IMR-90 (cell line): ENCODE results near the gene OR51M1. TPM values are rescaled to one million over a fixed set of nuclear protein-coding genes. Genes with fewer than 3 reads are reported as not detected.

Experiments
- ATAC-seq: fragments of 200-7000 bp; cut with Tn5 transposase; 2 replicates; pipeline ENCODE4 v1.9.1; 2020; ENCODE audit warnings: low read depth, mild to moderate bottlenecking, moderate library complexity
- BruUV-seq: library from RNA; stranded (reverse); fragments of 400-500 nt; replicated peaks from 2 replicates; lab custom pipeline; 2021; lab: Mats Ljungman, UMichigan
- CTCF ChIA-PET: fragments of 300-600 bp; formaldehyde crosslinking; extraction: SDS; loops from one replicate; lab custom pipeline; 2021; ENCODE audit warnings: antibody characterized with exemption; lab: Yijun Ruan, JAX
- POLR2A ChIA-PET: fragments of 300-600 bp; sonication (Branson Sonifier 250); formaldehyde crosslinking; loops from one replicate; lab custom pipeline; 2022; ENCODE audit warnings: antibody characterized with exemption; ENCODE audit not compliant: unreplicated experiment; lab: Charles Lee
- DNase-seq: peaks from one replicate; pipeline ENCODE4 v3.0.0; 2013
- H2AFZ ChIP-seq: replicated peaks from 2 replicates; pipeline ENCODE3; 2013; ENCODE audit warnings: low read length, mild to moderate bottlenecking; ENCODE audit not compliant: poor library complexity
- H2AK5ac ChIP-seq: 2 replicates; pipeline ENCODE4 v1.6.1; 2013; ENCODE audit warnings: low read depth, low read length, inconsistent platforms
- H2AK9ac ChIP-seq: replicated peaks from 2 replicates; pipeline ENCODE3; 2013; ENCODE audit warnings: mild to moderate bottlenecking, low read depth, low read length, moderate library complexity; ENCODE audit not compliant: poor library complexity
- H2BK120ac ChIP-seq: 2 replicates; pipeline ENCODE4 v1.6.1; 2013; ENCODE audit warnings: low read depth, low read length, inconsistent platforms
- H2BK15ac ChIP-seq: 3 replicates; pipeline ENCODE4 v1.6.1; 2013; ENCODE audit warnings: low read depth, low read length, inconsistent platforms
- H2BK20ac ChIP-seq: 2 replicates; pipeline ENCODE4 v1.6.1; 2013; ENCODE audit warnings: low read depth, mild to moderate bottlenecking, inconsistent platforms, low read length, moderate library complexity
- H2BK5ac ChIP-seq: 2 replicates; pipeline ENCODE4 v1.6.1; 2013; ENCODE audit warnings: mild to moderate bottlenecking, low read depth, low read length, inconsistent platforms; ENCODE audit not compliant: poor library complexity, severe bottlenecking
- H3K14ac ChIP-seq: replicated peaks from 2 replicates; pipeline ENCODE4 v1.6.1; 2013; ENCODE audit warnings: low read depth, low read length, inconsistent platforms
- H3K18ac ChIP-seq: 2 replicates; pipeline ENCODE4 v1.6.1; 2013; ENCODE audit warnings: low read depth, low read length, control low read depth
- H3K23ac ChIP-seq: 2 replicates; pipeline ENCODE4 v1.6.1; 2013; ENCODE audit warnings: low read depth, low read length, inconsistent platforms
- H3K27ac ChIP-seq: 2 replicates; pipeline ENCODE4 v1.5.1; 2013; ENCODE audit warnings: mild to moderate bottlenecking, control low read depth, low read length; ENCODE audit not compliant: insufficient read depth
- H3K27me3 ChIP-seq: 2 replicates; pipeline ENCODE4 v1.6.1; 2013; ENCODE audit warnings: low read length; ENCODE audit not compliant: control insufficient read depth, insufficient read depth
- H3K36me3 ChIP-seq: 2 replicates; pipeline ENCODE4 v1.6.1; 2013; ENCODE audit warnings: low read length, mixed read lengths; ENCODE audit not compliant: control insufficient read depth, insufficient read depth
- H3K4ac ChIP-seq: 2 replicates; pipeline ENCODE4 v1.6.1; 2013; ENCODE audit warnings: low read depth, low read length, inconsistent platforms
- H3K4me1 ChIP-seq: 2 replicates; pipeline ENCODE4 v1.6.1; 2013; ENCODE audit warnings: low read length, mixed read lengths; ENCODE audit not compliant: control insufficient read depth, insufficient read depth
- H3K4me2 ChIP-seq: 2 replicates; pipeline ENCODE4 v1.6.1; 2013; ENCODE audit warnings: low read depth, mild to moderate bottlenecking, control low read depth, low read length, moderate library complexity
- H3K4me3 ChIP-seq: 2 replicates; pipeline ENCODE4 v1.5.1; 2013; ENCODE audit warnings: low read depth, mild to moderate bottlenecking, control low read depth, low read length, moderate library complexity; ENCODE audit not compliant: insufficient read depth
- H3K56ac ChIP-seq: 2 replicates; pipeline ENCODE4 v1.6.1; 2013; ENCODE audit warnings: low read length, inconsistent platforms; ENCODE audit not compliant: insufficient read depth; ENCODE audit errors: extremely low read depth
- H3K79me1 ChIP-seq, 2 experiments: 2 replicates each; pipeline ENCODE4 v1.6.1; 2013; ENCODE audit warnings: low read length in 2 of 2, inconsistent platforms in 1 of 2, low read depth in 1 of 2
- H3K9ac ChIP-seq: 2 replicates; pipeline ENCODE4 v1.6.1; 2013; ENCODE audit warnings: low read depth, low read length, control low read depth
- H3K9me1 ChIP-seq: 2 replicates; pipeline ENCODE4 v1.6.1; 2013; ENCODE audit warnings: low read length, inconsistent platforms; ENCODE audit not compliant: insufficient read depth
- H3K9me3 ChIP-seq: 2 replicates; pipeline ENCODE4 v1.6.1; 2013; ENCODE audit warnings: low read length; ENCODE audit not compliant: control insufficient read depth, insufficient read depth
- H4K20me1 ChIP-seq: 2 replicates; pipeline ENCODE4 v1.6.1; 2013; ENCODE audit warnings: low read length, inconsistent platforms; ENCODE audit not compliant: insufficient read depth
- H4K5ac ChIP-seq: 2 replicates; pipeline ENCODE4 v1.6.1; 2013; ENCODE audit warnings: mild to moderate bottlenecking, low read depth, low read length, control low read depth
- H4K8ac ChIP-seq, 2 experiments: 2 replicates each; pipeline ENCODE4 v1.6.1; 2013; ENCODE audit warnings: low read depth in 2 of 2, low read length in 2 of 2, control low read depth in 1 of 2, inconsistent platforms in 1 of 2
- H4K91ac ChIP-seq: 2 replicates; pipeline ENCODE4 v1.6.1; 2013; ENCODE audit warnings: low read depth, low read length, inconsistent platforms; ENCODE audit not compliant: insufficient read depth
- CEBPB ChIP-seq: IDR thresholded peaks from 2 replicates; pipeline ENCODE4 v1.6.1; 2012; ENCODE audit warnings: low read depth, low read length, improper control_type of control experiment
- CHD1 ChIP-seq: IDR thresholded peaks from 2 replicates; pipeline ENCODE4 v1.6.1; 2012; ENCODE audit warnings: low read depth, low read length, improper control_type of control experiment
- CTCF ChIP-seq: conservative IDR thresholded peaks from 2 replicates; pipeline ENCODE4 v1.5.1; 2012; ENCODE audit warnings: mild to moderate bottlenecking, low read depth, low read length, improper control_type of control experiment
- ELK1 ChIP-seq: fragments of 150-350 bp; IDR thresholded peaks from 2 replicates; pipeline ENCODE4 v1.6.1; 2016; ENCODE audit warnings: low read depth, mild to moderate bottlenecking, low read length, moderate library complexity, borderline replicate concordance
- MAFK ChIP-seq: IDR thresholded peaks from 2 replicates; pipeline ENCODE4 v1.6.1; 2012; ENCODE audit warnings: low read depth, low read length, improper control_type of control experiment
- MXI1 ChIP-seq: IDR thresholded peaks from 2 replicates; pipeline ENCODE4 v1.6.1; 2012; ENCODE audit warnings: low read depth, mild to moderate bottlenecking, low read length, moderate library complexity, borderline replicate concordance
- NFE2L2 ChIP-seq: fragments of 150-350 bp; IDR thresholded peaks from 2 replicates; pipeline ENCODE4 v1.6.1; 2016; ENCODE audit warnings: low read depth, mild to moderate bottlenecking, low read length
- RCOR1 ChIP-seq: IDR thresholded peaks from 2 replicates; pipeline ENCODE4 v1.6.1; 2012; ENCODE audit warnings: mild to moderate bottlenecking, low read length, improper control_type of control experiment; ENCODE audit not compliant: insufficient replicate concordance
- RFX5 ChIP-seq: IDR thresholded peaks from 2 replicates; pipeline ENCODE4 v1.8.0; 2012; ENCODE audit warnings: low read depth, mild to moderate bottlenecking, low read length, moderate library complexity
- WGBS, 2 experiments: methylation state at CpG; one replicate each; pipeline versions ENCODE4 v1.1.5 to v1.1.7; 2013; ENCODE audit warnings: missing lambda C conversion rate in 2 of 2; ENCODE audit not compliant: insufficient read length in 1 of 2; ENCODE audit errors: extremely low coverage in 2 of 2; 5-methylcytosine and 5-hydroxymethylcytosine counted together
- dilution Hi-C: fragments of 300-500 bp; cut with HindIII; formaldehyde crosslinking; loops from one replicate; pipeline ENCODE4 v1.14.3; 2018; ENCODE audit warnings: low sequenced_read_pairs; ENCODE audit not compliant: unreplicated experiment
- in situ Hi-C: fragments of 300-500 bp; cut with MboI; formaldehyde crosslinking; loops from 3 replicates; pipeline ENCODE4 v1.14.3; 2019; ENCODE audit warnings: low sequenced_read_pairs, inconsistent platforms, mixed read lengths
- intact Hi-C: fragments of 100-400 bp; cut with micrococcal nuclease; formaldehyde crosslinking; loops from 2 replicates; pipeline ENCODE4 v1.10.0; 2022
- polyA plus RNA-seq, 3 experiments: library from polyadenylated mRNA; depleted of rRNA; stranded (reverse); fragments of >200 nt; gene quantifications; 2 replicates each; pipeline ENCODE4 v1.2.3, GENCODE V29; 2012; ENCODE audit warnings: low replicate concordance in 1 of 3
- total RNA-seq: library from RNA; depleted of rRNA; stranded (reverse); fragments of >200 nt; gene quantifications from 2 replicates; pipeline ENCODE4 v1.2.3, GENCODE V29; 2012

OR51M1 gene
- total and polyA plus RNA-seq, 2 of the 4 experiments (the other 2 are of a cell fraction): 0.54 to 0.87 TPM

GRCh38 chr11:5390210-5390609, 6.6 kb downstream of the OR51M1 start:
- in situ Hi-C loops (no loop called here), intact Hi-C loops (no loop called here), dilution Hi-C loops (no loop called here)
- ChIA-PET CTCF (interaction anchor here (0.6 kb wide), 1 partner anchor 225 kb away, joined by 3 read pairs; no protein-coding TSS in a partner anchor), POLR2A (no interaction called here)
- Histone ChIP-seq H3K4me2 (no peak overlapping the region), H3K4me1 (no peaks in the 10 kb centered on the region), H3K4me3 (no peak overlapping the region), H3K27ac (no peak overlapping the region), H3K79me1 (no peaks in the 10 kb centered on the region), H2BK20ac (no peak overlapping the region), H2BK15ac (no peak overlapping the region), H4K20me1 (no peaks in the 10 kb centered on the region), H3K14ac (no peak overlapping the region), H3K56ac (no peak overlapping the region), H3K9ac (no peak overlapping the region), H3K27me3 (no peaks in the 10 kb centered on the region), H2BK120ac (no peak overlapping the region), H3K4ac (no peak overlapping the region), H2AK9ac (no peak overlapping the region), H2BK5ac (no peak overlapping the region), H4K5ac (no peak overlapping the region), H3K23ac (no peak overlapping the region), H4K91ac (no peak overlapping the region), H3K9me1 (no peaks in the 10 kb centered on the region), H2AK5ac (no peak overlapping the region), H3K36me3 (no peaks in the 10 kb centered on the region), H2AFZ (no peak overlapping the region), H3K18ac (no peak overlapping the region), H4K8ac (no peak overlapping the region), H3K9me3 (no peaks in the 10 kb centered on the region)
- no CpG with 5 or more reads among the region's 2 CpGs for WGBS, 2 experiments
- ATAC-seq: no peak
- no TSS peak for BruUV-seq
- no peak for DNase-seq
- TF ChIP-seq CHD1 (no peak), CEBPB (no peak), RCOR1 (no peak), MAFK (no peak), CTCF (no peak), RFX5 (no peak), ELK1 (no peak), NFE2L2 (no peak), MXI1 (no peak)
